Uterus (tissue), 4 donors: Measurements from ENCODE around the gene RDM1. TPM values are rescaled to one million over a fixed set of nuclear protein-coding genes. Genes with fewer than 3 reads are reported as not detected.
"Not testable (repeated sequence)": the region's sequence is repeated elsewhere in the genome, so short reads cannot be mapped to it uniquely, and the experiment has no call there.

Experiments
- DNase-seq, 2 donors: peaks; one replicate each; pipeline ENCODE4 v3.0.0-alpha.2; 2019 to 2020
- H3K27ac ChIP-seq, 2 donors: fragments of 200-600 bp; sonication (generic); 1 replicate in 1 of 2; 2 replicates in 1 of 2; pipeline ENCODE4 v1.5.1; 2016 to 2018
- H3K27me3 ChIP-seq, 2 donors: fragments of 200-600 bp; sonication (generic); one replicate each; pipeline ENCODE4 v1.5.1; 2018 to 2019; ENCODE audit warnings: control low read depth in 1 of 2
- H3K36me3 ChIP-seq, 2 donors: fragments of 200-600 bp; sonication (generic); one replicate each; pipeline ENCODE4 v1.5.1; 2019; ENCODE audit warnings: control low read depth in 1 of 2
- H3K4me1 ChIP-seq, 2 donors: fragments of 200-600 bp; sonication (generic); one replicate each; pipeline ENCODE4 v1.5.1; 2018 to 2019; ENCODE audit warnings: control low read depth in 1 of 2
- H3K4me3 ChIP-seq, 2 donors: fragments of 200-600 bp; sonication (generic); 1 replicate in 1 of 2; 2 replicates in 1 of 2; pipeline ENCODE4 v1.5.1; 2018 to 2019; ENCODE audit warnings: mild to moderate bottlenecking in 1 of 2
- H3K9me3 ChIP-seq, 2 donors: fragments of 200-600 bp; sonication (generic); one replicate each; pipeline ENCODE4 v1.5.1; 2019; ENCODE audit warnings: control low read depth in 1 of 2
- CTCF ChIP-seq, 4 experiments: fragments of 200-600 bp in 2 of 4; fragments of 450-650 bp in 2 of 4; sonication (generic) in 2 of 4; IDR thresholded peaks; one replicate each; pipeline ENCODE4 v1.5.1; 2016 to 2019; ENCODE audit warnings: antibody characterized with exemption in 4 of 4, mild to moderate bottlenecking in 2 of 4, moderate library complexity in 1 of 4
- POLR2A ChIP-seq, 2 donors: fragments of 450-650 bp; IDR thresholded peaks; one replicate each; pipeline ENCODE4 v1.6.1; 2016; ENCODE audit warnings: antibody characterized with exemption in 2 of 2, mild to moderate bottlenecking in 1 of 2, moderate library complexity in 1 of 2
- intact Hi-C: fragments of 100-400 bp; cut with DNase I; formaldehyde crosslinking; loops from one replicate; pipeline ENCODE4 v1.15.1; 2023; ENCODE audit warnings: low total_unique reads
- total RNA-seq, 4 donors: library from RNA; depleted of rRNA in 3 of 4; stranded (reverse); fragments of >200 nt in 3 of 4; gene quantifications; one replicate each; pipeline versions ENCODE4 v1.1.0 to v1.2.4, GENCODE V29; 2014 to 2023
- donor health status: DM: yes; HTN: yes; CAD: no.

Gene RDM1
- total RNA-seq, 4 donors from 2014 or later, result 3.5 TPM; not detected in 3

GRCh38 chr17:35900708-35901480 lies 29.7 kb downstream of the RDM1 start:
- DNase-seq, result no peak
- H3K9me3 ChIP-seq, result no peaks in the 10 kb centered on the region
- no peak overlapping the region for H3K4me3 ChIP-seq
- H3K27ac ChIP-seq, result no peak overlapping the region
- intact Hi-C loops, result no loop called here
- H3K4me1 ChIP-seq, result no peaks in the 10 kb centered on the region
- TF ChIP-seq POLR2A (IDR thresholded peaks at IDR 0.05) (no peak), CTCF (IDR thresholded peaks at IDR 0.05) (no peak)
- no peaks in the 10 kb centered on the region for H3K36me3 ChIP-seq
- no peaks in the 10 kb centered on the region for H3K27me3 ChIP-seq

GRCh38 chr17:35900280-35900679 lies 30.3 kb downstream of the RDM1 start:
- Histone ChIP-seq H3K27ac (no peak overlapping the region), H3K9me3 (no peaks in the 10 kb centered on the region), H3K4me3 (no peak overlapping the region), H3K36me3 (no peaks in the 10 kb centered on the region), H3K27me3 (no peaks in the 10 kb centered on the region), H3K4me1 (no peaks in the 10 kb centered on the region)
- intact Hi-C loops, result no loop called here
- TF ChIP-seq POLR2A (IDR thresholded peaks at IDR 0.05), result no peak
- TF ChIP-seq CTCF (IDR thresholded peaks at IDR 0.05), result no peak
- DNase-seq, result no peak

GRCh38 chr17:35898283-35899070 lies 32.1 kb downstream of the RDM1 start:
- H3K9me3 ChIP-seq, result no peaks in the 10 kb centered on the region
- intact Hi-C loops, result no loop called here
- no peaks in the 10 kb centered on the region for H3K36me3 ChIP-seq
- TF ChIP-seq POLR2A (IDR thresholded peaks at IDR 0.05), result no peak
- TF ChIP-seq CTCF (IDR thresholded peaks at IDR 0.05), result no peak
- H3K27ac ChIP-seq, result no peak overlapping the region
- no peak for DNase-seq
- no peaks in the 10 kb centered on the region for H3K4me1 ChIP-seq
- H3K4me3 ChIP-seq, result no peak overlapping the region
- no peaks in the 10 kb centered on the region for H3K27me3 ChIP-seq

GRCh38 chr17:35897772-35898171 lies 32.8 kb downstream of the RDM1 start:
- H3K4me1 ChIP-seq, H3K36me3 ChIP-seq, H3K4me3 ChIP-seq, intact Hi-C loops, H3K27me3 ChIP-seq, DNase-seq, H3K27ac ChIP-seq, H3K9me3 ChIP-seq: not testable (repeated sequence)

- intact Hi-C loops, result no loop called here
- Histone ChIP-seq H3K27me3 (no peaks in the 10 kb centered on the region), H3K36me3 (no peaks in the 10 kb centered on the region), H3K27ac (no peak overlapping the region), H3K4me1 (no peaks in the 10 kb centered on the region), H3K9me3 (no peaks in the 10 kb centered on the region), H3K4me3 (no peak overlapping the region)
- DNase-seq, result no peak
- TF ChIP-seq POLR2A (IDR thresholded peaks at IDR 0.05), result no peak
- TF ChIP-seq CTCF (IDR thresholded peaks at IDR 0.05), result no peak
Measured at GRCh38 chr17:35895636-35896587, 34.7 kb downstream of the RDM1 start.
